ENCODE measurements around the gene LRG1.
A peak's percentile ranks its signal among the peaks of the same experiment; 100 is the strongest.

The LRG1 gene

DNA sequence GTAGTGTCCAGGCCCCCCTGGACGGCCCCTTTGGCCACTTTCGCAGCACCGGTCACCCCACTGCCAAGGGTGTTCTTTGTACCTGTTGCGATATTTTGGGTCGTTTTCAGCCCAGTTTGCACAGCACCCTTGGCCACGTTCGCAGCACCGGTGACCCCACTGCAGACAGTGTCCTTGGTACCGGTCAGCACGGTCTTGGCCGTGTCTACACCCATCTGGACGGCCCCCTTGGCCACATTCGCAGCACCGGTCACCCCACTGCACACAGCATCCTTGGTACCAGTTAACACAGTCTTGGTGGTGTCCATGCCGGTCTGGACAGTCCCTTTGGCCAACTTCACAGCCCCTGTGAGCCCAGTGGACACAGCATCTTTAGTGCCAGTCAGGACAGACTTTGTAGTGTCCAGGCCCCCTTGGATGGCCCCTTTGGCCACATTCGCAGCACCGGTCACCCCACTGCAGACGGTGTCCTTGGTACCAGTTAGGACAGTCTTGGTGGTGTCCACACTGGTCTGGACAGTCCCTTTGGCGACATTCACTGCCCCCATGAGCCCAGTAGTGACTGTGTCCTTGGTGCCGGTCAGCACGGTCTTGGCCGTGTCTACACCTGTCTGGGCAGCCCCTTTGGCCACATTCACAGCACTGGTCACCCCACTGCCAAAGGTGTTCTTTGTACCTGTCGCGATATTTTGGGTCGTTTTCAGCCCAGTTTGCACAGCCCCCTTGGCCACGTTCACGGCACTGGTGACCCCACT is 28.4 kb downstream of the LRG1 start:
- no peak for DNase-seq (ENCODE audit: low read depth)

DNA sequence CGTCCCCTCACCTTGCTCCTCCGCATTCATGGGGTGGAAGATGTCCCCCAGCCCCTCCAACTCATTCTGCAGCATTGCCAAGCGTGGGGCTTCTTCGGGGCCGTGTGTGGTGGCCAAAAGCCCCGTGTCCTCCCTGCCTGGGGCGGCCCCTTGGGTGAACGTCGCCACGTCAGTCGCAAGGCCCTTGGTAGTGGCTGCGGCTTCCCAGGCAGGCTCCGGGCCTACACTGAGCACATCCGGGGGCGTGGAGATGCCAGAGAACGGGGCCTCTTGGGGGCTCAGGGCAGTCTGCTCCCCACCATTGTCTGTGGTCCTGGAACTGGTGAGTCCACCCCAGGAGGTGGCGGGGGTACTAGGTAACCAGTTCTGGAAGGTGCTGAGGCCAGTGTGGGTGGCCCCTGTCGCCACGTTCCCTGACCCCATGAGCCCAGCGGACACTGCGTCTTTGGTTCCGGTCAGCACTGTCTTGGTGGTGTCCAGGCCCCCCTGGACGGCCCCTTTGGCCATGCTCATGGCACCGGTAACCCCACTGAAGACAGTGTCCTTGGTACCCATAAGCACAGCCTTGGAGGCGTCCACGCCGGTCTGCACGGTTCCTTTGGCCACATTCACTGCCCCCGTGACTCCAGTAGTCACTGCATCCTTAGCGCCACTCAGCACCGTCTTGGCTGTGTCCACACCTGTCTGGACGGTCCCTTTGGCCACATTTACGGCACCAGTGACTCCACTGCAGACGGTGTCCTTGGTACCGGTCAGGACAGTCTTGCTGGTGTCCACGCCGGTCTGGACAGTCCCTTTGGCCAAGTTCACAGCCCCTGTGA is 29.2 kb downstream of the LRG1 start:
- no peak for DNase-seq (ENCODE audit: low read depth)

DNA sequence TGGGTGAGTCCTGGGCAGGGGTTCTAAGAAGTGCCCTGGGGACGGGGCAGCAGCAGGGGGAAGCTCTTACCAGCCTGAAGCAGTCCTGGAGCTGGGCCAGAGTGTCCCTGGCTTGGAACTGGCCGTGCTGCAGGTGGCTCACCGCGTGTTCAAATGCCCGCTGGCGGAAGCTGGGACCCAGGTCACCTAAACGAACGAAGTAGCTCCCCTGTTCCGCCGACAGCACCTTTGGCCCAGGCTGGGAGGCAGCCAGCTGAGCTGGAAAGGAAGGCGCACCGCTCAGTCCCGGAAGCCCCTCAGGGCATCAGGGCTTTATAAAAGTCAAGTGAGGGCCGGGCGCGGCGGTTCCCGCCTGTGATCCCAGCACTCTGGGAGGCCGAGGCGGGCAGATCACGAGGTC is 31.1 kb downstream of the LRG1 start:
- DNase-seq (ENCODE audit: low read depth) = no peak

DNA sequence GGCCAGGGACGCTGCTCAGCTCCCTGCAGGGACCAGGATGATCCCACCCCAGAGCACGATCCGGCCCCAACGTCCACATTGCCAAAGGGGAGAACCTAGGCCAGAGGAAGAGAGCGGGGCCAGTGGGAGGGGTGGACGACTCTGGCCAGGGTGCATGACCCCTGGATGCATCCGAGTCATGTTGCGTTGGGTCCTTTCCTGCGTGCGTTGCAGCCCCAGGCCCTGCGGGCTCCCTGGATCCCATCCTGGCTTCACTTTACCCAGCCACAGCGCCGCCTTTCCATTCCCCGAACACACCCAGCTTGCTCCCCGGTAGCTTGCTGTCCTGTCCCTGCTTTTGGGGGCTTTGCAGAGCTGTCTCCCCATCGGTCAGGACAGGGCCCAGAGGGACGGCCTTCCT is 32.0 kb downstream of the LRG1 start:
- DNase-seq (ENCODE audit: low read depth) = no peak

DNA sequence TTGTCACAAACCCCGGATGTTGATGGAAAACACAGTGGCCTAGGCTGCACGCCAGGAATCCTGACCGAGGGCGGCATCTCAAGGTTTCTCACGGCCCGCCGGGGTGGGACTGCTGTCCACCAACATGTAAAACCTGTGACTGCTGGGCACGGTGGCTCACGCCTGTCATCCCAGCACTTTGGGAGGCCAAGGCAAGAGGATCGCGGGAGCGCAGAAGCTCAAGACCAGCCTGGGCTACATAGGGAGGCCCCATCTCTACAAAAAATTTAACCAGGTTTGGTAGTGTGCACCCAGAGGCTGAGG is 32.7 kb downstream of the LRG1 start:
- DNase-seq (ENCODE audit: low read depth) = no peak

DNA sequence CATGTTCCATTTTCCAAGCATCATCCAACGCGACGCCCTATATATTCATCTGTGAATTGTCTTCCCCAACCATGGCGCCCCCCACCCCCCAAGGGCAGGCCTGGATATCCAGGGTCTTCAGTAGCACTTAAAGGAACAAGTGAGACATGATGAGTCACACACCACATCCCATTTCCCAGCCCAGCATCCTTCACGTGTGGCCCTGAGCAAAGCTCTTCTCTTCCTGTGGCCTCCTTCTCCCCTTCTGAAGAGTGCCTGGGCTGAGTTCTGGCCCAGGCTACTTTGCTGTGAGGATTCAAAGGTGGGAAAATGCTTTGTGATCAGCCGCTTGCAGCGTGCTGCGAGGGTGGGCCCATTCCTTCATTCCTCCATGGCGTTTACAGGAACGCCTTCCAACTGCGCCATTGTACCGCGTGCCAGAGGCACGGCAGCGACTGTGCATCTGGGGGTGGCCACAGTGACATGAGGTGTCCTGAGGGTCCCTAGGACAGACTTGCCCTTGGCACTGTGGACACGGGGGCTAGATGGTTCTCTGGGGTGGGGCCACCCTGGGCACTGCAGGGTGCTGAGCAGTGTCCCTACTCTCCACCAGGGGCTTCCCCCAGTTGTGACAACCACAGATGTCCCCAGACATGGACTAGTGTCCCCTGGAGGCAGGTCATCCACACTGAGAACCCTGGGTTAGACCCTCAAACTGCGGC is 33.2 kb downstream of the LRG1 start:
- peak; percentile 49 for DNase-seq (ENCODE audit: low read depth)

DNA sequence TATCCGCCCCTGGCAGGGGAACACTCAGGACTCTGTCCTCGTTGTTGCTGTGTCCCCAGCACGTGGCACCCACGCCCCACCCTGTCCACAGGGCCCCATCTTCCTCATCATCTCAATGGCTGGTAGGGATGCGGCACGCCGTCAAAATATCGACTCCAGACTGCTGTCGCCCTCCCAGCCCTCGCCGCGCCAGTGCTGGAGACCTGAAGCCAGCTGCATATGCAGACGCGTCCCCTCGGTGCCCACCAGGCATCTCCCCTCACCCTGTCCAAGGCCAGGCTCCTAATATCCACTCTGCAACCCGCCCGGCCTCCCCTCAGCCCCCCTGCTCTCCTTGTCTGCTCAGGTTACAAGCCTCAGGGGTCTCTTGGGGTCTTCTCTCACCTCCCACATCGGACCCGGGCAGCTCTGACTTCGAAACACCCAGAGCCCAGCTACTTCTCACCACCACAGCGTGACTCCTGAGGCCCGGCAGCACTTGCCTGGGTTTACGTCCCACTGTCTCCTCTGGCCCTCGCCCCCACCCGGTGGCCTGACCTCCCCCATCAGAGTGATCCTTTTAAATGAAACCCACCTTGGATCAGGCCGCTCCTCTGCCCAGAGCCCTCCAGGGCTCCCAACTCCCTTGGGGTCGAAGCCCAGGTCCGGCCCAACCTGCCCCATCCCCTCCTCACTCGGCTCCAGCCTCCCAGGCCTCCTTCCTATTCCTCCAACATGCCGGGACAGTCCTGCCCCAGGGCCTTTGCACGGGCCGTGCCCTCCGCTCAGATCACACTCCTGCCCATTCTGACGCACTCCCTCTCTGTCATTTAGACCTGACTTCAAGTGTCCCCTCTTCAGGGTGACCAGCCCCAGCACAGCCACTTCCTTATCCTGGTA is 34.0 kb downstream of the LRG1 start:
- DNase-seq (ENCODE audit: low read depth) = no peak

DNA sequence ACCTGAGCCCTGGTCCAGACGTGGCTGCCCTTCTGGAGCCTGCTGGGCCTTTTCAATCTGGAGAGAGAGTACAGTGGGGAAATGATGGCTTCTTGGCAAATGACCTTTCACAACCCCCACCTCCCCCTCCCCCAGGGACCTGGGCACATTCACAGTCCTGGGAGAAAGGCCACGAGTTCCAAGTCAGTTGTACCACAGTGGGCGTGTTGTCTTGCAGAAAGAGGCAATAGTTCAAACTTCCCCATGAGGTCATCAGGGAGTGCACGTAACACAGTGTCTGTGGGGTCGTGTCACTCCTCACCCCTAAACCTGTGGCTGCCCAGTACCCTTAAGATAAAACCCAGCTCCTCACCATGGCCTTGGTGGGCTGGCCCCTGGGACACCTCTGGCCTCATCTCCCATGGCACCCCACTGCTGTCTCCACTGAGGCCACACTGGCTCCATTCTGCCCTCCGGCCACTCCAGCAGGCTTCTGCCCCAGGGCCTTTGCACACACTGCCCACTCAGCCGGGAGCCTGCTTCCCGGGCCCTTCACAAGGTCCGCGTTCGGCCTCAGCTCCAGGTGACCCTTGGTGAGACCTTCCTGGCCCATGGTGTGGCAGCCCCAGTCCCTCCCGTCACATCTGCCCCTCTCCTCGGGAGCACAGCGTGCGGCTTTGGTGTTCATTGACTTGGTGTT is 34.8 kb downstream of the LRG1 start:
- DNase-seq (ENCODE audit: low read depth) = no peak

DNA sequence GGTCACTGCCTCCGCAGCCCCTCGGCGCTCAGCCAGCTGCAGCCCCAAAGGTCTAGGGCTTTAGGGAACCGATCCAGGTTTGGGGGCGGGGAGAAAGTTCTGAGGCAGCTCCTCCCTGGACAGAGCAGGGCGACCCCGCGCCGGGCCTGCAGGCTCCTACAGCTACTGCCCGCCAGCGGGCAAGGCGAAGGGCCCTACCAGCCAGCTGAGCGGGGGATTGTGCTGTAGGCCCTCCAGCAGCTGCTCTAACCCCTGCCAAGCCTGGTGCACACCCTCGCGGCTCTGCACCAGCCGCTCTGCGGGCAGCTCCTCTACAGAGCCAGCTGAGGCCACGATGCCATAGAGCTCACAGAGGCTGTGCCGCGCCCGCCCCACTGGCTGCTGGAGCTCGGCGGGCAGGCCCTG is 35.5 kb downstream of the LRG1 start:
- no peak for DNase-seq (ENCODE audit: low read depth)

DNA sequence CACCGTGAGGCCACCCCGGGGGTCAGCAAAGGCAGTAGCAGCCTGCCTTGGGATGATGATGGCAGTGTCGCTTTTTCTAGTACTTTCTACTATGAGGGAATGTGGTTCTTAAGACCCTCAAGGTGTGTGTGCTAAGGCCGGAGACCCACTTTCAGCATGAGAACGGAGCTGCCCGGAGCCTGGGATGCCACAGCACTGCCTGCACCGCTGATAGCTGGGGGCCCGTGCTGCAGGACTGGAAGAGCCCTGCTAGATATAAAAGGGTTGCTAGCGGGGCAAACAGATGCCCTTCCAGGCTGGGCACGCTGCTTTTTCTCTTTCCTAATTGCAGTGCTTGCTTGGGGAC is 36.0 kb downstream of the LRG1 start:
- no peak for DNase-seq (ENCODE audit: low read depth)

DNA sequence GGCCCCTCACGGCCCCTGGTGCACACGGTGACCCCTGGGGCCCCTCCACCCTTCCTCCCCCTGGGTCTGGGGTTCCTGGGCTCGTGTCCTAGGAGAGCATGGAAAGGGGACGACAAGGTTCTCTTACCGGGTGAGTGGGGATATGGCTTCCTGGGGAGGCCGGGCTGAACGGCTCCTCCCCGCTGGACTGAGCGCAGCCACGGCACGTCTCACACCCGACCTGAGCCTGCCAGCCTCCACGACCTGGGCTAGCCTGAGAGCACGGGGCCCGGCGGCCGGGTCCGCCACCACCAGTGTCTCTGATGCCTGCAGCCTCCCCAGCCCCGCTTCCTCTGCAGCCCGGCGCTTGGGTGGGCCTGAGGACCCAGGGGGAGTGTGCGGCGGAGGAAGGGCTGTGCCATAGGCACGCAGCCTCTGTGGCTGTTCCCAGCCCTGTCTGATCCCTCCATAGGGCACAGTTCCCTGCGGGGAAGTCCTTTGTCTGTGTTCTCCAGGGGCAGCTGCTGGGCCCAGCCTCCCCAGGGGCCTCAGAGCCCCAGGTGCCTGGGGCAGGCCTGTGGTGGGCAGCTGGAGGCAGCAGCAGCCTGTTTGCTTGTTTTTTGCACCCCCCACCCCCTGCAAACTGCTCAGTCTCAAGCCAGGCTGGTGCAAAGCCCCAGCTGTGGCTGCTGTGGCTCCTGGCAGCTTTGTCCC is 36.6 kb downstream of the LRG1 start:
- no peak for DNase-seq (ENCODE audit: low read depth)

DNA sequence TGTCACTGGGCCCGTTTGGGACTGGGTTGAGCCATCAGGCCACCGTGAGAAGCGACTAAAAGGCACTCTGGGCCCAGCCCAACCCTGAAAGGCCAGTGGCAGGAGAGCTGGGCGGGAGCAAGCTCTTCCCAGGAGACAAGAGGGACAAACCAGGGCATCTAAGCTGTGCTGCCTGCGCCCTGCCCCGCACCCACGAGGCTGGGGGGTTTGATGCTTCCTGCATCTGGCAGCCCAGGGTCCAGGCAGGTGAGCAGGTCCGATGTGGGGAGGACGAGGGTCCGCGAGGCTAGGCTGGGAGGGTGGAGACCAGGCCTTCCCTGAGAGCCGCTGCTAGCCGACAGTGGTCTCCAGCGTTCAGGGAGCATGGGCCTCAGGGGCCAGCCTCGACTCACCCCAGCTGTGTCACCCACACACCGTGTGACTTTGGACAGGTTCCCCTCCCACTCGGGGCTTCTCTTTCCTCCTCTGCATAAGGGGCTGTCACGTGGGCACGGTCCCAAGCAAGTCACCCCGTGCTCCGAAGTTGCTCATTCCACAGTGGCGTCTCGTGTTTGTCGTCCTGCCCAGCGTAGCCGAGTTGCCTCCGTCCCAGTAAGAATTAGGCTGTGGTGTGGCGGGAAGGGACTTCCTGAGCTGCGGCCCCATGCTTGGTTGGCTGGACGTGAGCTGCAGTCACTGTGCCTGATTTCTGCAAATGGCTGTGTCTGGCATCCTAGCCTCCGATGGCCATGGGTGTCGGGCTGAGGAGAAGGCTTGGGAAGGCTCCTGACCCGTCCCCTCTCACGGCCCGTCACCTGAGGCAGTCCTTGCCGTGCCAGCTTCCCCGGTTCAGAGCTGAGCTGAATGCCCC is 37.3 kb downstream of the LRG1 start:
- DNase-seq (ENCODE audit: low read depth) = no peak

DNA sequence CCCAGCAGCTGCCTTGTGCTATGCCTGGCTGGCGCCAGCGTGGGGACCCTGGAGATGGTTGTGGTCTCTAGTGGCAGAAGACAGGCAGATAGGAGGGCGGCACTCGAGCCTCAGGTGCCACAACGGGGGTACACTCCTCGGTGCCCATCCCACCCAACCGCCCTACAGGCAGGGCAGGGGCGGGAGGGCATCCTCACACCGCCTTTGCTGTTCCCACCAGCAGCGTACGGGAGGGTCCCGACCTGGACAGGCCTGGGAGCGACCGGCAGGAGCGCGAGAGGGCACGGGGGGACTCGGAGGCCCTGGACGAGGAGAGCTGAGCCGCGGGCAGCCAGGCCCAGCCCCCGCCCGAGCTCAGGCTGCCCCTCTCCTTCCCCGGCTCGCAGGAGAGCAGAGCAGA is 38.1 kb downstream of the LRG1 start:
- DNase-seq (ENCODE audit: low read depth) = no peak

DNA sequence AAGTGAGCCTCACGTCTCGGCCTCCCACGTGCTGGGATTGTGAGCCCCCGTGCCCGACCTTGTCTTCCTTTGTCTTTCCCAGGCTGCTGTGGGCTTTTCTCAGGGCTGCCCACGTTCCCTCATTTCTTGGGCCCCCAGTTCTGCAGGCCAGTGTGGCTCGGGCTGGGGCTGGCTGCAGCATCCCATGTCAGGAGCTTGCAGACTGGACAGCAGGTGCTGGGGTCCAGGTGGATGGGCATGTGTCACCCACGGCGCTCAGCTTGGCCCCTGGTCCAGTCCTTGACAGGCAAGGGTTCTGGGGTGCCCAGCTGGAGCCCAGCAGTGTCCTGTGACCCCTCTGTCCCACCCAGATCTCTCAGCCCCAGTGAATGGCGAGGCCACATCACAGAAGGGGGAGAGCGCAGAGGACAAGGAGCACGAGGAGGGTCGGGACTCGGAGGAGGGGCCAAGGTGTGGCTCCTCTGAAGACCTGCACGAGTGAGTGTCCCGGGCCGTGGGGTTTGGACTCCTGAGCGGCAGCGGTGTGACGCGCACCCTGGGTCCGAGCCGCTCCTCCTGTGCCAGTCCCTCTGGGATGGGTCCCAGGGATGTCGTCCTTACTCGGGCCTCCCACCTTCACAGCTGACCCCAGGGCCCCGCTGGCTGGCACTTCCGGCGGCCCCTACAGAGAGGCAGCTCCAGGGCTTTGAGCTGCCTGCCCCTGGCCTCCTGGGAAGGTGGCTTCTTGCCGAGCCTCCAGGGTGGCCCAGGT is 38.8 kb downstream of the LRG1 start:
- no peak for DNase-seq (ENCODE audit: low read depth)

DNA sequence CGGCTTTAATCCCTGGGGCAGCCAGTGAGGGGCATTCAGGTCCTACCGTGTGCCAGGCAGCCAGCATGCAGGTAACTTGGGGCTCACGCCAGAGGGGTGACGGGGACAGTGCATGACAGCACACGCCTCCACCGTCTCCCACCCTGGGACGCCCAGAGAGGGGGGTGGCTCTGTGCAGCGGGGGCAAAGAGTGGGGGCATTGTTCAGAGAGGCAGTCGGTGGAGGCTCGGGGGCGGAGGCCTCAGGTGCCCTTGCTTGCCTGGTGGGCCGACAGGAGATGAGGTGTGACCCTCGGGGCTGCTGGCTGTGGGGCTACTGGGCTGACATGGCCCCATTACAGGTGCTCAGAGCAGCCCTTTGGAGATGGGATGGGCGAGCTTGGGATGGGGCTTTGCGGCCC is 40.0 kb downstream of the LRG1 start:
- no peak for DNase-seq (ENCODE audit: low read depth)

DNA sequence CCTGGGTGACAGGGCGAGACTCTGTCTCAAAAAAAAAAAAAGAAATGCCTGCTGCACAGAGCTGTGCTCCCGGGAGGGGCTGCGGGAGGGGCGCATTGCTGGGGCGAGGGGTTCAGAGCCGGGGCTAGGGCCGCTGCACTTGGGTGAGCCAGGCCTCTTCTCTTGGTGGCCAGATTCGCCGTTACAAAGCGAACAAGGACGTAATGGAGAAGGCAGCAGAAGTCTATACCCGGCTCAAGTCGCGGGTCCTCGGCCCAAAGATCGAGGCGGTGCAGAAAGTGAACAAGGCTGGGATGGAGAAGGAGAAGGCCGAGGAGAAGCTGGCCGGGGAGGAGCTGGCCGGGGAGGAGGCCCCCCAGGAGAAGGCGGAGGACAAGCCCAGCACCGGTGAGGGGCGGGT is 40.5 kb downstream of the LRG1 start:
- DNase-seq (ENCODE audit: low read depth) = no peak

DNA sequence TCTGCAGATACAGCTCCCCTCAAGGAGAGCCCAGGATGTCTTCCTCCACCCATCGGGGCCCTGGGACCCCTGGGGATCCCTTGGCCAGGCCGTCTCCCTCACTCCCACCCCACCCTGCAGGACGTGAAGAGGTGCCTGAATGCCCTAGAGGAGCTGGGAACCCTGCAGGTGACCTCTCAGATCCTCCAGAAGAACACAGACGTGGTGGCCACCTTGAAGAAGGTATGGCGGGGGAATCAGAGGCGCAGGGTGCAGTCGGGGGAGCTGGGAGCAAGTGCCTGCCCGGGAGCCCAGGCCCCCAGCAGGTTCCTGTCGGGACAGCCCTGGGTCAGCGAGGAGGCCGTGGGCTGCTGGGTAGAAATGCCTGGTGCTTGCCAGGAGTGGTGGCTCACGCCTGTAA is 41.1 kb downstream of the LRG1 start:
- DNase-seq (ENCODE audit: low read depth) = no peak

DNA sequence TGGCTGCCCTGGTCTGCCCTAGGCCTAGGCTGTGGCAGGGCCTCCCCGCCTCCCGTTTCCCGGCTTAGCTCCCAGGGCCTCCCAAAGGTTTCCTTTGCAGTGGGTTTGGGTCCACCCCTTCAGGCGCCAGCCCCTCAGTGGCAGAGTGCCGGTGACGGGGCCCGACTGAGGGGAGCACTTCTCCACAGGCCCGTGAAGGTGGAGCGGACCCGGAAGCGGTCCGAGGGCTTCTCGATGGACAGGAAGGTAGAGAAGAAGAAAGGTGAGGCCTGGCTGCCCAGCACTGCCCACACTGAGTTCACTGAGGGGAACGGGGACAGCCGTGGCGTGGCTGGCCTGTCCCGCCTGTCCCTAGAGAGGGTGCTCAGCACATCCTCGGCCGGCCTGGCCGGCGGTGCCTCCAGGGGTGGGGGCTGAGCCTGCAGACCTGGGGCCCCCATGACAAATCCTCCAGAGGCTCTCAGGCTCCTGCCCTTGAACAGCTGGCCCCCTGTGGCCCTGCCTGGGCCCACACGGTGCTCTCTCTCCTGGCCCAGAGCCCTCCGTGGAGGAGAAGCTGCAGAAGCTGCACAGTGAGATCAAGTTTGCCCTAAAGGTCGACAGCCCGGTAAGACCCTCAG is 42.0 kb downstream of the LRG1 start:
- DNase-seq (ENCODE audit: low read depth) = no peak

DNA sequence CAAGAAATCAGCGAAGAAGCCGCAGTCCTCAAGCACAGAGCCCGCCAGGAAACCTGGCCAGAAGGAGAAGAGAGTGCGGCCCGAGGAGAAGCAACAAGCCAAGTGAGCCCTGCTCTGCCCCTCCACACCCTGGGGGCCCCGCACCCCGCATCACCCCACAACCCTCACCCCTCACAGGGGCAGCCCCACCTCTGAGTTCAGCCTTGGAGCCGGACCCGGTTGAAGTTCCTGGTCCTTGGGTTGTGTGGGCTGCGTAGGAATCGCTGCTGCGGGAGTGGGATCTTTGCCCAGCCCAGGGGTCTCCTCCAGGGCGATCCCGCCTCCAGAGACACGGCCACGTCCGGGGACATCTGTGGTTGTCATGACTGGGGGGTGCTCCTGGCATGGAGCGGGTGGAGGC is 43.5 kb downstream of the LRG1 start:
- DNase-seq (ENCODE audit: low read depth) = no peak
